ENCODE results near the gene HS3ST5.

Gene HS3ST5

DNA sequence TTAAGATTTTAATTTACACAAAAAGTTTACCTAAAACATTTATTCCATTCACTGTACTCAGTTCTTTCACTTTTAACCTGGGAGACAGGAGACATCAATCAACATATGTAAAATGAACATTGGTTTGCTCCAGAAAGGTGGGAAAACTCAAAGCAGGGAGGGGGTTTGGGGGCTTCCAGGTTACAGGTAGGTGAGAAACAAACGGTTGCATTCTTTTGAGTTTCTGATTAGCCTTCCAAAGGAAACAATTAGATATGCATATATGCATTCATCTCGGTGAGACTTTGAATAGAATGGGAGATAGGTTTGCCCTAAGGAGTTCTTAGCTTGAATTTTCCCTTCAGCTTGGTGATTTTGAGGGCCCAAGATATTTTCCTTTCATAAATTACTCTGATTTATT, 333.6 kb downstream of the HS3ST5 start:
- no peaks in the 10 kb centered on the region for H3K36me3 ChIP-seq
- TF ChIP-seq, protein P1, sequence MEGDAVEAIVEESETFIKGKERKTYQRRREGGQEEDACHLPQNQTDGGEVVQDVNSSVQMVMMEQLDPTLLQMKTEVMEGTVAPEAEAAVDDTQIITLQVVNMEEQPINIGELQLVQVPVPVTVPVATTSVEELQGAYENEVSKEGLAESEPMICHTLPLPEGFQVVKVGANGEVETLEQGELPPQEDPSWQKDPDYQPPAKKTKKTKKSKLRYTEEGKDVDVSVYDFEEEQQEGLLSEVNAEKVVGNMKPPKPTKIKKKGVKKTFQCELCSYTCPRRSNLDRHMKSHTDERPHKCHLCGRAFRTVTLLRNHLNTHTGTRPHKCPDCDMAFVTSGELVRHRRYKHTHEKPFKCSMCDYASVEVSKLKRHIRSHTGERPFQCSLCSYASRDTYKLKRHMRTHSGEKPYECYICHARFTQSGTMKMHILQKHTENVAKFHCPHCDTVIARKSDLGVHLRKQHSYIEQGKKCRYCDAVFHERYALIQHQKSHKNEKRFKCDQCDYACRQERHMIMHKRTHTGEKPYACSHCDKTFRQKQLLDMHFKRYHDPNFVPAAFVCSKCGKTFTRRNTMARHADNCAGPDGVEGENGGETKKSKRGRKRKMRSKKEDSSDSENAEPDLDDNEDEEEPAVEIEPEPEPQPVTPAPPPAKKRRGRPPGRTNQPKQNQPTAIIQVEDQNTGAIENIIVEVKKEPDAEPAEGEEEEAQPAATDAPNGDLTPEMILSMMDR (IDR thresholded peaks at IDR 0.05) = no peak
- no peaks in the 10 kb centered on the region for H3K27me3 ChIP-seq
- no peaks in the 10 kb centered on the region for H3K9me3 ChIP-seq
- H3K27ac ChIP-seq = no peak overlapping the region
- H3K4me3 ChIP-seq (ENCODE audit: low read depth in 1 of 2, low read length in 1 of 2) = no peak overlapping the region
- no peaks in the 10 kb centered on the region for H3K4me1 ChIP-seq (ENCODE audit: control insufficient read depth in 1 of 2, insufficient read depth in 1 of 2, low read depth in 1 of 2, low read length in 1 of 2)

DNA sequence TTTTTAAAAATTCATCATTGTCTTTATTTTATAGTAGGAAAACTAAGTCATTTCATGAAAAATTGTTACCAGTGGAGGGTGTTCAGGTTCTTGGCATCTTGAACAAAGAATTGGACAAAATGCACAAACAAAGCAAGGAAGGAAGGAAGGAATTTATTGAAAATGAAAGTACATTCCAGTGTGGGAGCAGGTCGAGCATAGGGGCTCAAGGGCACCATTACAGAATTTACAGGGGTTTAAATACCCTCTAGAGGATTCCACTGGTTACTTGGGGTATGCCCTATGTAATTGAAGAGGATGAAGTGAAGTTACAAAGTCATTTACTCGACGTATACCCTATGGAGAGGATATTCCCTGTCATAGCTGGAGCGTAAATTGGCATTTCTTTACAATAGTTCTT, 334.5 kb downstream of the HS3ST5 start:
- H3K27ac ChIP-seq = no peak overlapping the region
- H3K36me3 ChIP-seq = no peaks in the 10 kb centered on the region
- no peaks in the 10 kb centered on the region for H3K4me1 ChIP-seq (ENCODE audit: control insufficient read depth in 1 of 2, insufficient read depth in 1 of 2, low read depth in 1 of 2, low read length in 1 of 2)
- H3K4me3 ChIP-seq (ENCODE audit: low read depth in 1 of 2, low read length in 1 of 2) = no peak overlapping the region
- TF ChIP-seq, protein P1 (IDR thresholded peaks at IDR 0.05) = no peak
- H3K27me3 ChIP-seq = no peaks in the 10 kb centered on the region
- no peaks in the 10 kb centered on the region for H3K9me3 ChIP-seq

DNA sequence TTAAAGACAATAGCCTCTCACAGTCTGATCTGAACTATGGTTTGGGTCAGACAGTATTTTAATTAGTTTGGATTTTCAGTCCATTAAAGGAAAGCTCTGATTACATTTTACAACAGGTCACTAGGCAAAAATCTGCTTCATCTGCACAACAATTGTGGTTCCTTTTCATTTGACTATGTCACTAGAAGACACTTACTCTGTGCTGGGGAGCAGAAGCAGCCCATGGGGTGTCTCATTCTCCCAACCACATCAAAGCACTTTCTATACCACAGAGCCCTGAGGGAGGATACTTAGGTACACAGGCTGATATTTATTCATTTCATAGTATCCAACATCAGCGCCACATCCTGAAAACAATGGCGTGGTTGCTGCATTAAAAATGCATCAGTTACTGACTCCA, 335.3 kb downstream of the HS3ST5 start:
- Histone ChIP-seq H3K9me3 (no peaks in the 10 kb centered on the region), H3K27me3 (no peaks in the 10 kb centered on the region), H3K27ac (no peak overlapping the region), H3K36me3 (no peaks in the 10 kb centered on the region), H3K4me3 (ENCODE audit: low read depth in 1 of 2, low read length in 1 of 2) (no peak overlapping the region), H3K4me1 (ENCODE audit: control insufficient read depth in 1 of 2, insufficient read depth in 1 of 2, low read depth in 1 of 2, low read length in 1 of 2) (no peaks in the 10 kb centered on the region)
- TF ChIP-seq, protein P1 (IDR thresholded peaks at IDR 0.05) = no peak
